GM18505 (cell line): ENCODE measurements around the gene SLC22A7.
"Not testable (repeated sequence)": the region's sequence is repeated elsewhere in the genome, so short reads cannot be mapped to it uniquely, and the experiment has no call there.

Experiments
- ATAC-seq: cut with Tn5 transposase; IDR thresholded peaks from one replicate; pipeline ENCODE4 v1.9.1; 2021; ENCODE audit not compliant: unreplicated experiment
- POLR2A ChIP-seq: IDR thresholded peaks from 4 replicates; pipeline ENCODE4 v1.6.1; 2011; ENCODE audit warnings: borderline replicate concordance; ENCODE audit not compliant: insufficient read depth, insufficient read length; ENCODE audit errors: extremely low read depth

Gene SLC22A7

GRCh38 chr6:43335469-43335868 lies 37.4 kb downstream of the SLC22A7 start:
- ATAC-seq: no peak
- no peak for TF ChIP-seq POLR2A

GRCh38 chr6:43336382-43336781 lies 38.3 kb downstream of the SLC22A7 start:
- no peak for ATAC-seq
- no peak for TF ChIP-seq POLR2A

- ATAC-seq: no peak
- TF ChIP-seq POLR2A: no peak
These were observed 40.2 kb downstream of the SLC22A7 start for GRCh38 chr6:43338243-43338642.

GRCh38 chr6:43339168-43339567 lies 41.1 kb downstream of the SLC22A7 start:
- no peak for TF ChIP-seq POLR2A
- ATAC-seq: no peak

GRCh38 chr6:43346243-43346642 lies 48.2 kb downstream of the SLC22A7 start:
- not testable (repeated sequence) for ATAC-seq

GRCh38 chr6:43347021-43347420 lies 49.0 kb downstream of the SLC22A7 start:
- ATAC-seq: no peak
- TF ChIP-seq POLR2A: no peak

- no peak for ATAC-seq
- TF ChIP-seq POLR2A: no peak
These were observed 49.4 kb downstream of the SLC22A7 start for GRCh38 chr6:43347444-43347843.

- not testable (repeated sequence) for ATAC-seq
These were observed 53.9 kb downstream of the SLC22A7 start for GRCh38 chr6:43351951-43352350.
